B cell (primary cell): ENCODE results near the gene ZFP62. TPM values are rescaled to one million over a fixed set of nuclear protein-coding genes. Genes with fewer than 3 reads are reported as not detected.

Source experiments
- ATAC-seq: fragments of 200-7000 bp; cut with Tn5 transposase; one replicate; pipeline ENCODE4 v1.10.0; 2021; ENCODE audit warnings: low read depth, mild to moderate bottlenecking, moderate number of reproducible peaks, moderate library complexity
- CTCF ChIA-PET: fragments of 350-600 bp; sonication (Branson Sonifier 250); formaldehyde crosslinking; loops from one replicate; lab custom pipeline; 2021; ENCODE audit warnings: antibody characterized with exemption, inconsistent platforms; lab: Charles Lee
- POLR2A ChIA-PET: fragments of 350-600 bp; sonication (Branson Sonifier 250); formaldehyde crosslinking; loops from one replicate; lab custom pipeline; 2021; ENCODE audit warnings: antibody characterized with exemption; lab: Charles Lee
- DNase-seq: peaks from one replicate; pipeline ENCODE4 v3.0.0; 2013
- H2AFZ ChIP-seq: 2 replicates; pipeline ENCODE4 v1.6.1; 2012; ENCODE audit warnings: mild to moderate bottlenecking, low read depth, low read length; ENCODE audit not compliant: insufficient read depth, poor library complexity, severe bottlenecking
- H3K27ac ChIP-seq, 2 donors: 1 replicate in 1 of 2; 2 replicates in 1 of 2; pipeline ENCODE4 v1.5.1; 2012 to 2013; ENCODE audit warnings: low read length in 2 of 2, mild to moderate bottlenecking in 2 of 2, moderate library complexity in 1 of 2
- H3K27me3 ChIP-seq, 4 experiments: fragments of 200-600 bp in 1 of 4; sonication (generic) in 1 of 4; replicated peaks in 1 of 4; 1 replicate in 2 of 4; 2 replicates in 2 of 4; pipeline versions ENCODE4 v1.6.1 to v1.7.0; 2013 to 2016; ENCODE audit warnings: low read length in 3 of 4, mild to moderate bottlenecking in 2 of 4, mixed read lengths in 1 of 4, moderate library complexity in 1 of 4; ENCODE audit not compliant: insufficient read depth in 4 of 4, control insufficient read depth in 3 of 4; ENCODE audit errors: control extremely low read depth in 1 of 4
- H3K36me3 ChIP-seq, 2 experiments: replicated peaks in 1 of 2; 1 replicate in 1 of 2; 2 replicates in 1 of 2; pipeline versions ENCODE4 v1.6.1 to v1.7.1; 2013; ENCODE audit warnings: low read length in 1 of 2; ENCODE audit not compliant: insufficient read depth in 2 of 2, control insufficient read depth in 1 of 2; ENCODE audit errors: control extremely low read depth in 1 of 2, extremely low read depth in 1 of 2
- H3K4me1 ChIP-seq, 2 donors: fragments of 200-600 bp in 1 of 2; sonication (generic) in 1 of 2; 1 replicate in 1 of 2; 2 replicates in 1 of 2; pipeline versions ENCODE4 v1.5.1 to v1.6.1; 2013 to 2017; ENCODE audit warnings: low read length in 2 of 2; ENCODE audit not compliant: control insufficient read depth in 2 of 2, insufficient read depth in 2 of 2
- H3K4me2 ChIP-seq: replicated peaks from 2 replicates; pipeline ENCODE3; 2012; ENCODE audit warnings: mild to moderate bottlenecking, low read depth, low read length; ENCODE audit not compliant: poor library complexity, severe bottlenecking
- H3K4me3 ChIP-seq, 5 experiments: fragments of 200-600 bp in 1 of 5; sonication (generic) in 1 of 5; 1 replicate in 3 of 5; 2 replicates in 2 of 5; pipeline versions ENCODE4 v1.5.1 to v1.7.0; 2011 to 2016; ENCODE audit warnings: low read length in 4 of 5, mild to moderate bottlenecking in 4 of 5, low read depth in 2 of 5, control low read depth in 1 of 5, moderate library complexity in 1 of 5; ENCODE audit not compliant: insufficient read depth in 1 of 5; ENCODE audit errors: control extremely low read depth in 1 of 5, extremely low read depth in 1 of 5
- H3K79me2 ChIP-seq: fragments of 200-600 bp; sonication (generic); one replicate; pipeline ENCODE4 v1.6.0; 2016; ENCODE audit warnings: low read length; ENCODE audit not compliant: control insufficient read depth, insufficient read depth
- H3K9ac ChIP-seq: fragments of 200-600 bp; sonication (generic); 2 replicates; pipeline ENCODE4 v1.6.1; 2017; ENCODE audit warnings: mild to moderate bottlenecking, low read length, moderate library complexity
- H3K9me3 ChIP-seq, 3 donors: one replicate each; pipeline versions ENCODE4 v1.6.1 to v1.7.1; 2013; ENCODE audit warnings: low read length in 2 of 3; ENCODE audit not compliant: control insufficient read depth in 2 of 3, insufficient read depth in 1 of 3; ENCODE audit errors: control extremely low read depth in 1 of 3
- H4K20me1 ChIP-seq: 2 replicates; pipeline ENCODE4 v1.6.0; 2012; ENCODE audit warnings: mild to moderate bottlenecking, low read length; ENCODE audit not compliant: insufficient read depth, control insufficient read depth, poor library complexity, severe bottlenecking
- H3K27ac Mint-ChIP-seq: one replicate; pipeline ENCODE4 v1.8.0; 2021; ENCODE audit warnings: mixed read lengths
- H3K27me3 Mint-ChIP-seq: one replicate; pipeline ENCODE4 v1.8.0; 2021; ENCODE audit warnings: mixed read lengths
- H3K4me1 Mint-ChIP-seq: one replicate; pipeline ENCODE4 v1.8.0; 2021; ENCODE audit warnings: mixed read lengths
- H3K4me3 Mint-ChIP-seq: one replicate; pipeline ENCODE4 v1.8.0; 2021; ENCODE audit warnings: mixed read lengths
- H3K9me3 Mint-ChIP-seq: one replicate; pipeline ENCODE4 v1.8.0; 2022; ENCODE audit warnings: mixed read lengths; ENCODE audit not compliant: insufficient read depth
- EZH2 ChIP-seq: IDR thresholded peaks from 2 replicates; pipeline ENCODE4 v1.6.1; 2012; ENCODE audit warnings: borderline replicate concordance, low read depth, mild to moderate bottlenecking, moderate library complexity, low read length; ENCODE audit not compliant: insufficient read depth, poor library complexity, severe bottlenecking
- WGBS: methylation state at CpG from one replicate; pipeline ENCODE4 v1.1.5; 2013; ENCODE audit warnings: missing lambda C conversion rate; ENCODE audit not compliant: insufficient coverage; 5-methylcytosine and 5-hydroxymethylcytosine counted together
- intact Hi-C: fragments of 100-400 bp; cut with micrococcal nuclease; formaldehyde crosslinking; loops from one replicate; pipeline ENCODE4 v1.10.0; 2022
- polyA plus RNA-seq: library from polyadenylated mRNA; depleted of rRNA; stranded (reverse); fragments of >200 nt; gene quantifications from 2 replicates; pipeline ENCODE4 v1.2.3, GENCODE V29; 2012
- total RNA-seq, 2 donors: library from RNA; stranded (reverse); fragments of 120-200 nt in 1 of 2; gene quantifications; 1 replicate in 1 of 2; 2 replicates in 1 of 2; pipeline versions ENCODE4 v1.2.3 to v1.2.4, GENCODE V29; 2013 to 2022
- TF ChIP-seq, protein P1 (sequence below): fragments of 200-600 bp; IDR thresholded peaks from one replicate; pipeline ENCODE4 v1.8.0; 2022; ENCODE audit warnings: antibody characterized with exemption, mild to moderate bottlenecking

ZFP62 gene
- total and polyA plus RNA-seq, 2 donors (not counting 1 experiment from before 2014, with no cell fraction given), result 19.1 to 61.8 TPM

- Mint-ChIP-seq H3K4me3 (no peak overlapping the region), H3K27ac (peak overlapping the region; percentile 72), H3K27me3 (peaks cover 8% of the 10 kb centered on the region), H3K4me1 (peaks cover 2% of the 10 kb centered on the region), H3K9me3 (no peaks in the 10 kb centered on the region)
- H3K36me3 ChIP-seq, result no peaks in the 10 kb centered on the region
- CTCF ChIA-PET, result interaction anchor here (1.3 kb wide), 1 partner anchor 8 kb away, joined by 4 read pairs; no protein-coding TSS in a partner anchor
- H2AFZ ChIP-seq, result no peak overlapping the region
- POLR2A ChIA-PET, result interaction anchor here (0.6 kb wide), 1 partner anchor 103 kb away, joined by 3 read pairs; no protein-coding TSS in a partner anchor
- H3K27ac ChIP-seq, result no peak overlapping the region
- no peak overlapping the region for H3K4me2 ChIP-seq
- H3K4me3 ChIP-seq, result no peak overlapping the region
- intact Hi-C loops, result no loop called here
- no peaks in the 10 kb centered on the region for H3K79me2 ChIP-seq
- peak; percentile 51 for ATAC-seq
- no peak for DNase-seq
- H3K9ac ChIP-seq, result no peak overlapping the region
- peaks cover 0 to 3% (median 0%) of the 10 kb centered on the region in 3 donors for H3K9me3 ChIP-seq
- WGBS, result 65% methylated on average over 11 of the region's 13 CpGs
- no peaks in the 10 kb centered on the region for H3K4me1 ChIP-seq
- no peak for TF ChIP-seq EZH2
- TF ChIP-seq, protein P1, sequence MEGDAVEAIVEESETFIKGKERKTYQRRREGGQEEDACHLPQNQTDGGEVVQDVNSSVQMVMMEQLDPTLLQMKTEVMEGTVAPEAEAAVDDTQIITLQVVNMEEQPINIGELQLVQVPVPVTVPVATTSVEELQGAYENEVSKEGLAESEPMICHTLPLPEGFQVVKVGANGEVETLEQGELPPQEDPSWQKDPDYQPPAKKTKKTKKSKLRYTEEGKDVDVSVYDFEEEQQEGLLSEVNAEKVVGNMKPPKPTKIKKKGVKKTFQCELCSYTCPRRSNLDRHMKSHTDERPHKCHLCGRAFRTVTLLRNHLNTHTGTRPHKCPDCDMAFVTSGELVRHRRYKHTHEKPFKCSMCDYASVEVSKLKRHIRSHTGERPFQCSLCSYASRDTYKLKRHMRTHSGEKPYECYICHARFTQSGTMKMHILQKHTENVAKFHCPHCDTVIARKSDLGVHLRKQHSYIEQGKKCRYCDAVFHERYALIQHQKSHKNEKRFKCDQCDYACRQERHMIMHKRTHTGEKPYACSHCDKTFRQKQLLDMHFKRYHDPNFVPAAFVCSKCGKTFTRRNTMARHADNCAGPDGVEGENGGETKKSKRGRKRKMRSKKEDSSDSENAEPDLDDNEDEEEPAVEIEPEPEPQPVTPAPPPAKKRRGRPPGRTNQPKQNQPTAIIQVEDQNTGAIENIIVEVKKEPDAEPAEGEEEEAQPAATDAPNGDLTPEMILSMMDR, result no peak
- H4K20me1 ChIP-seq, result no peaks in the 10 kb centered on the region
- peaks cover 0 to 4% (median 0%) of the 10 kb centered on the region in 4 experiments for H3K27me3 ChIP-seq
These were observed 12.8 kb upstream of the ZFP62 start for GRCh38 chr5:180873615-180874520.

GRCh38 chr5:180872419-180872818, 11.3 kb upstream of the ZFP62 start:
- Mint-ChIP-seq H3K9me3 (no peaks in the 10 kb centered on the region), H3K4me3 (no peak overlapping the region), H3K27me3 (peaks cover 9% of the 10 kb centered on the region), H3K27ac (no peak overlapping the region), H3K4me1 (peaks cover 5% of the 10 kb centered on the region)
- H2AFZ ChIP-seq, result no peak overlapping the region
- no peak overlapping the region for H3K4me2 ChIP-seq
- H3K36me3 ChIP-seq, result no peaks in the 10 kb centered on the region
- WGBS, result 91% methylated on average over 6 of the region's 9 CpGs
- H3K27me3 ChIP-seq, result peaks cover 0 to 4% (median 0%) of the 10 kb centered on the region in 4 experiments
- H3K27ac ChIP-seq, result no peak overlapping the region
- no peaks in the 10 kb centered on the region for H4K20me1 ChIP-seq
- H3K4me3 ChIP-seq, result no peak overlapping the region
- no peak overlapping the region for H3K9ac ChIP-seq
- intact Hi-C loops, result no loop called here
- TF ChIP-seq, protein P1, result no peak
- TF ChIP-seq EZH2, result no peak
- no peak for ATAC-seq
- ChIA-PET CTCF (interaction anchor here (1.0 kb wide), 2 partner anchors 9 to 88 kb away, joined by 3 read pairs; no protein-coding TSS in a partner anchor), POLR2A (no interaction called here)
- peaks cover 0 to 3% (median 0%) of the 10 kb centered on the region in 3 donors for H3K9me3 ChIP-seq
- H3K79me2 ChIP-seq, result no peaks in the 10 kb centered on the region
- no peaks in the 10 kb centered on the region for H3K4me1 ChIP-seq
- DNase-seq, result no peak
